ENCODE data around the gene NAT10.

Gene NAT10

DNA sequence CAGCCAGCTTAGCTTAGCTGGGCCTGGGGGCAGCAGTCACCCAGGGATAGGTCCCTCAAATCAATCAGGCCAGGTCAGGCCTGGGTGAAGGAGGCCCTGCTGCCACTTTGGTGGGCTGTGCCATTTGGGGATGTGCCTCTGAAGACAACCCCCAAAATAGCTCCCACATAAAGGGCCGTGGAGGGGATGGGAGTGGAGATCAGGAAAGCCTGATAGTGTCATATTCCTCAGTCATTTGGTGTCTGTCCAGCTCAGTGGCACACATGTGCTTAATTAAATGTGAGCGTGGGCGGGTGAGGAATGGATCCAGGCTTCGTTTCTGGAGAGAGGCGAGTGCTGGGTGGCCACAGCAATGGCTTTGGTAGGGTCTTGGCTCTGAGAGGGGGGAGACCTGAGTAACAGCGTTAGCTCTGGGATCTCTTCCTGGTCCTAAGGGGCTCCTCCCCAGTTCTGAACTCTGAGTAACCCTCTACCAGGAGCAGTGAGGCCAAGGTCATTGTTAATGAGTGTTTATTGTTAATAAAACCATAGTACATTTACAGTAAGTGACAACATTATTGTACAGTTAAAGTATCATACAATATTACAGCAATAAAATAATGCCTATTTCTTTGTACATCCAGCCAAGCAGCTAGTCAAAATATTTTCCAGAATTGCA is 45.2 kb downstream of the NAT10 start:
- DNase-seq, result no peak

DNA sequence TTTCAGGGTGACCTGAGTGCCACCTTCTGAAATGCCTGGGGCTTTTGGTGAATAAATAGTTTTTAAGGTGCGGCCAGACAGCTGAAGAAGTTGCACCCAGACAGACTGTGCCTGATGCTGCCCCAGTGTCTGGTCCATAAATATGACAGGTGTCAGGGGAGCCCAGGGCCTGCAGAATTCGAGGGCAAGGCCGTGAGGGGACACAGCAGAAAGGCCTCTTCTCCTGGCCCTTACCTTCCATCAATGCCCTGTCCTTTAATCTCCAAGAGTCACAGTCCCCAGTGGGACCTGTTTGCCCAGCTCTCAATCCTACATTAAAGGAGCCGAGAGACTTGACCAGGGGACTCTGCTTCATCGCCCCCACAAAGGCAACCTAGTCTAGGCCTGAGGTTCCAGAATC is 45.7 kb downstream of the NAT10 start:
- DNase-seq, result no peak

DNA sequence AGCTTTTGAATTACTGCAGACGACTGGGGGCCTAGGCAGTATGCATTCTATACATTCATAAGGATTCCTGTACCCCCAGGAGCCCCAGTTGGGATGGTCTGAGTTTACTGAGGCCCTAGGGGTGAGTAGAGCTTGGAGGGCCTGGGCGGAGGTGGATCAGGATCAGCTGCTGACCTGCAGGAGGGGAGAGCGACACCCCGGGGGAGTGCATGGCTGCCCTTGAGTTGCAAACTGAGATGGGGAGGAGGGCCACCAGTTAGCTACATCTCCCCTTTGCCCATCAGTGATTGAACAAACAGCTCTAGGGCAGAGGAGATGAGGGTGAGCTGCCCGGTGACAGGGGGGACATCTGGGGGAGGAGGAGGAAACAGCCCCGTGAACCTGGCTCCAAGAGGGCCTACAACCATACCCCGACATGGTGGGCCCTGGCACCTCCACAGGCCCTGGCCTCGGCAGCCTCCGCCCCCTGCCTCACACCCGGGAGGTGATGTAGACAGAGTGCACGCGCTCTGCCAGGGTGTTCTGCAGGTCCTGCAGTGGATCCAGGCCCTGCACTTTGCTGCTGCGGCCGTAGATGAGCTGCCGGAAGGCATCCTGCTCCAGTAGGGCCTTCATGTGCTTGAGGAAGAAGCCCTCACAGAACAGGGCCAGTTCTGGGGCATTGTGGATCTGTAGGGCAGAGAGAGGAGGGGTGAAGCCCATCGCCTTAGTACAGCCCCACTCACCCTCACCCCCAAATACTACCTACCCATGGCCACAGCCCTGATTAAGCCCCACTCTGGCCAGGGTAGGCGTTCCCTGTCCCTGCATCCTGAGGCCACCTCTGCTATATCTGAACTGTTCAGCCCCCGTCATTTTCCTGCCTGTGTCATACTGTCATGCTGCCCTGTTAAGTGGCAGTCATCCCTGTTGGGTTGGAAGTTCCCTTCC is 46.8 kb downstream of the NAT10 start:
- no peak for DNase-seq

GRCh38 chr11:34154059-34154875 is 48.8 kb downstream of the NAT10 start:
- no peak for DNase-seq

- no peak for DNase-seq
These were observed 49.8 kb downstream of the NAT10 start for GRCh38 chr11:34155057-34155756.

DNA sequence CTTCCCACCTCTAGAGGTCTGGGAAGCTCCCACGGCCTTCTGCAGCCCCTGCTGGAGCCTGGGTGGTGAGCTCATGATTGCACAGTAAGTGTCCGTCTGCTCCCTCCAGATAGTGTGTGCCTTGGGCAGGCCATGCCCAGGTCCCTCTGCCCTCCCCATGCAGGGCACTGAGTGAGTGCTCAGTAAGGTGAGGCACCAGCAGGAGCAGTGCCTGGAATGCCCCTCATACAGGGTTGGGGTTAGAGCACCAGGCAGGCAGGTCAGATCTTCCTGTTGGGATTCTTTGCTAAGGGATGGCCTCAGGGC is 50.3 kb downstream of the NAT10 start:
- DNase-seq, result no peak

DNA sequence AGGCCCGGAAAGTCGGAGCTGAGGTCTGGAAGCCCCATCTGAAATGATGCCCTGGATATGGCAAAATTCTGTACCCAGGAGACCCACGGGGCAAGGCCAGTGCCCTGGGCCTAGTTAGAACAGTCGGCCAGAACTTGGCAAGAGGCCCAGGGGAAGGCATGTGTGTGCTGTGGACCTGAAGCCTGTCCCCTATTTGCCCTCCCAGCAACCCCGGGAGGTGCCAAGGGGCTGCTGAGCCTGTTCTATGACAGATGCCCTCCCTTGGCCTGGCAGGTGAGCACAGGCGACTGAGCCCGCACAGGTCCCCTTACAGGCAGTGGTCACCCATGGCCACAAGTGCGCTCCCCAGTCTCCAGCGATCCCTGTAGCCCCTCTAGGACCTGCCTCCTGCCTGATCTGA is 51.7 kb downstream of the NAT10 start:
- DNase-seq, result no peak

DNA sequence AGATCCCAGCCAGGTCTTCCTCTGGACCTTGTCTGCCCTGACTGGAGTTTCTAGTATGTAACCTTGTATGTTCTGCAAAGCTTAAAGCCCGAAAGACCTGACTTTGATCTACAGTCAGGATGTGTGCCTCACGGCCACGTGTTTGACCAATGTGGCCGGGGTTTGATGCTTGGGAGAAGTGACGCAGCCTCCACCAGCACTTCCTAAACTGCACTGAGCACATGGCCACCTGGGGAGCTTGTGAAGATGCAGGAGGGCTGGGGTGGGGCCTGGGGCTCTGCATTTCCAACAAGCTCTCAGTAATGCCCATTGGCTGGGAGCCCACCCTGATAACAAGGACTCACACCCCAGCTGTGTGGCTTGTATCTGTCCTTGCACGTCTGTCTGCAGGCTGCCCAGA is 53.2 kb downstream of the NAT10 start:
- DNase-seq, result no peak

- no peak for DNase-seq
These were observed 54.8 kb downstream of the NAT10 start for GRCh38 chr11:34160049-34160721.

- DNase-seq, result no peak
These were observed 55.4 kb downstream of the NAT10 start for GRCh38 chr11:34160791-34161190.

GRCh38 chr11:34161361-34161760 is 55.9 kb downstream of the NAT10 start:
- no peak for DNase-seq

DNA sequence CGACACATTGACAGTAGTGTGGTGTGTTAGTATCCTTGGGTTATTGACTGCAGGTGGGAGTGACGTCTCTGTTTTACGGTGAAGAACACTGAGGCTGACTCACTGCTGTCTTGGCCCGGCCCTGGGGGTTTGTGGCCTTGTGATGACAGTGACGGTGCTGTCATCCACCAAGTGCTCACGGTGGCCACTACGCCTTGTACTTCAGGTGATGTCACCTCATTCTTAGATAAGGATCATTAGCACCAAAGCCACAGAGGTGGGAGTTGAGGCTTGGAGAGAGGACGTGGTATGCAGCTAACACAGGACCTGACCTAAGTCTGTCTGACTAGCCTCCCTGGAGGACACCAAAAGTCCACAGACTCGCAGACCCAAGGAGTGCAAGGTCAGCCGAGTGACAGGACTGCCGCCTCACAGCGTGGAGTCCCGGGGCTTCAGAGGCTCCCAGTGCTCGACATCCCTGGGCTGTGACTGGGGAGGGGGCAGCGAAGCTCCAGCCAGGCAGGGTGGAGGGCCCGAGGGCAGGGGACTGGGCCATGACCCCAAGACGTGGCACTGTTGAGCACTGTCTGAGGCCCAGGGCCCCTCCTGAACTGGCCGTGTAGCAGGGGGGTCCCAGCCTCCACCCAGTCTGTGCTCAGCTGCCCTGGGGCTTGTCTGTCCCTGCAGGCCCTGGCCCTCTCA is 56.5 kb downstream of the NAT10 start:
- DNase-seq, result no peak

GRCh38 chr11:34162493-34162820 is 57.0 kb downstream of the NAT10 start:
- no peak for DNase-seq

GRCh38 chr11:34162856-34163255 is 57.4 kb downstream of the NAT10 start:
- DNase-seq, result no peak

DNA sequence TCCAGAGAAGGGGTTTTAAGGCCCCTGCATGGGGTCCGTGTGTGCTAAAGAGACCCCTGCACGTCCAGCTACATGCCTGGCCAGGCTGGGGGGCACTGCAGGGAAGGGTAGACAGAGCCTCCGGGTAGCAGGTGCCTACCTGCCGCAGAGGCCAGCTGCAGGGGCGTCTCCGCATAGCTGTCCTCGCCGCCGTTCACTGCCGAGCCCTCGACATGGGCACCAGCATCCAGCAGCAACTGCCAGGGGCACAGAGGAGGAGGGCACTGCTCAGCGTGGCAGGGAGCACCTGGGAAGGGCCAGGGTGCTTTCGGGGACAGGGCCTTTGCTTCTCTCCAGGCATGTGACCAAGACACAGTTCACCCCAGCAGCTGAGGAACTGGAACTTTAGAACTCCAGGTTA is 59.7 kb downstream of the NAT10 start:
- DNase-seq, result no peak

- no peak for DNase-seq
These were observed 60.5 kb downstream of the NAT10 start for GRCh38 chr11:34165786-34166555.

GRCh38 chr11:34166806-34167740 is 61.6 kb downstream of the NAT10 start:
- DNase-seq, result no peak

DNA sequence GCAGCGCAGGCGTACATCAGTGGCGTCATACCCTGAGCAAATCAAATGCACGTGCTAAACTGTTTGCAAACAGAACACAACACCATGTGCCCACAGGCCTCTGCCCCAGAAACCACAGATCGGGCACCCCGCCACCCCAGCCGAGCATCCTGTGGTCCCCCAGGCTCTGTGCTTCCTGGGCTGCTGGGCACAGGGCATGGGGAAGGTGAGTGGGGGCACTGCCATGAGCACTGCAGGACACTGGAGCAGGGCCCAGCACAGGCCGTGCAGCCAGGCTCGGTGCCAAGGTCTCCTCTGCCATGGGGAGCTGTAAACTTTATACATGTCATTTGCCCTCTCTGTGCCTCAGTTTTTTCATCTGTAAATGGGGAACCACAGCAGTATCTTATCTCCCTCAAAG is 62.5 kb downstream of the NAT10 start:
- no peak for DNase-seq

- no peak for DNase-seq
These were observed 63.4 kb downstream of the NAT10 start for GRCh38 chr11:34168642-34169420.

All from NCI-H2171 treated with DMSO at 0.1 percent for 48 hours (cell line).